Measurements from ENCODE around the gene FMO5. TPM values are rescaled to one million over a fixed set of nuclear protein-coding genes. Genes with fewer than 3 reads are reported as not detected.

FMO5 gene
- total RNA-seq, 2 donors from 2014 or later: 0.86 to 1.1 TPM

GRCh38 chr1:147266381-147266780 is 41.2 kb upstream of the FMO5 start:
- Histone ChIP-seq H3K4me1 (no peaks in the 10 kb centered on the region), H3K27ac (no peak overlapping the region), H3K27me3 (no peaks in the 10 kb centered on the region), H3K36me3 (peaks cover 32% of the 10 kb centered on the region), H3K9me3 (no peaks in the 10 kb centered on the region), H3K4me3 (no peak overlapping the region)
- TF ChIP-seq CTCF (IDR thresholded peaks at IDR 0.05): no peak
- no peak for DNase-seq (ENCODE audit: low spot score)

DNA sequence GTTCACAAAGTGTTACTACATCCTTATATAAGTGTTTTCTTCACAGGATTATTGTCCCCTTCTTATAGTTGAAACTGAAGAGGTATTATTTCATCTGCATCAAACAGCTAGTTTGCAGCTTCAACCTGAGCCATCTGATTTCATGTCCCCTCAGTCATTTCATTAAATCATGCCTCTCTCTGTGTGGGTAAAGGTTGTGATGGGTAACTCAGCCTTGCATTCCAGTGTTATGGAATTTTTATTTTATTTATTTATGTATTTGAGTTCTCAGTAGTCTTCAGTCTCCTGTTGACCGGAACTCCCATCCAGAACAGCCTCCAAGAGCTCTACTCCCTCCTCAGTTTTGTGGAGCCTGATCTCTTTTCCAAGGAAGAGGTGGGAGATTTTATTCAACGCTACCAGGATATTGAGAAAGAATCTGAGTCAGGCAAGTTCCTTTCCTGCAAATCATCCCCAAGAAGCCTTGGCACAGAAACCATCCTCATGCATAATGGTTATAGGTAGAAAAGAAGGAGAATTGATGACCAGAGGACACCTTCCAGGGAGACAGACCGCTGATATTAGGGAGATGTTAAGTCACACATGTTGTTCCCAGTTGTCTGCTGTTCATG is 39.1 kb upstream of the FMO5 start:
- peaks cover 44% of the 10 kb centered on the region for H3K36me3 ChIP-seq

GRCh38 chr1:147260956-147261355 is 35.8 kb upstream of the FMO5 start:
- H3K27me3 ChIP-seq: no peaks in the 10 kb centered on the region
- TF ChIP-seq CTCF (IDR thresholded peaks at IDR 0.05): no peak
- H3K4me3 ChIP-seq: no peak overlapping the region
- no peaks in the 10 kb centered on the region for H3K9me3 ChIP-seq
- DNase-seq (ENCODE audit: low spot score): no peak
- peaks cover 30% of the 10 kb centered on the region for H3K36me3 ChIP-seq
- H3K4me1 ChIP-seq: no peaks in the 10 kb centered on the region
- H3K27ac ChIP-seq: no peak overlapping the region

More for the DNA sequence above, 39.1 kb upstream of the FMO5 start:
- Histone ChIP-seq H3K27ac (no peak overlapping the region), H3K27me3 (no peaks in the 10 kb centered on the region), H3K4me3 (no peak overlapping the region), H3K4me1 (no peaks in the 10 kb centered on the region), H3K9me3 (no peaks in the 10 kb centered on the region)
- no peak for TF ChIP-seq CTCF (IDR thresholded peaks at IDR 0.05)
- DNase-seq (ENCODE audit: low spot score): no peak

- Histone ChIP-seq H3K4me1 (peaks cover 0 to under 1% of the 10 kb centered on the region in 2 donors), H3K36me3 (peaks cover 8% of the 10 kb centered on the region), H3K27ac (no peak overlapping the region), H3K27me3 (no peaks in the 10 kb centered on the region), H3K4me3 (no peak overlapping the region), H3K9me3 (no peaks in the 10 kb centered on the region)
- DNase-seq (ENCODE audit: low spot score): no peak
- TF ChIP-seq CTCF (IDR thresholded peaks at IDR 0.05): no peak
These were observed 27.4 kb upstream of the FMO5 start for GRCh38 chr1:147252540-147252939.

DNA sequence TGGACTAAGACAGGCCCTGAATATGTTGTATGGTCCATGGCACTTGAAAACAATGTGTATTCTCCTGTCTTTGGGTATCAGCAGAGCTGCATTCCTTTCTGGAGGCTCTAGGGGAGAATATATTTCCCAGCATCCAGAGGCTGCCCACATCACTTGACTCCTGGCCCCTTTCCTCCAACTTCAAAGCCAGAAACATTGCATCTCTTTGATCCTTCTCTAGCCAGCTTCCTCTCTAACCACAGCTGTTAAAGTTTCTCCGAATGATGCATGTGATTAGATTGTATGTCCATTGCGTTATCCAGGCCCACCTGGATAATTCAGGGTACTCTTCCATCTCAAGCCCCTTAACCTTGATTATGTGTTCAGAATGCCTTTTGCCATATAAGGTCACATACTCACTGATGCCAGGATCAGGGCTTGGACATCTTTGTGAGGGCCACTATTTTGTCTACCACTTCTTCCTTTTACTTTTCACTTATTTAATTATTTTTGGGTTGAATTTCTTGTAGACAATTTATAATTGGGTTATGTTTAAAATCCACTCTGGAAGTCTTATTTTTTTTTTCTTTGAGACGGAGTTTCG is 22.6 kb upstream of the FMO5 start:
- no peaks in the 10 kb centered on the region for H3K9me3 ChIP-seq
- H3K4me3 ChIP-seq: no peak overlapping the region
- no peak overlapping the region for H3K27ac ChIP-seq
- H3K4me1 ChIP-seq: peaks cover 0 to 17% of the 10 kb centered on the region in 2 donors
- H3K27me3 ChIP-seq: no peaks in the 10 kb centered on the region
- TF ChIP-seq CTCF (IDR thresholded peaks at IDR 0.05): no peak
- no peak for DNase-seq (ENCODE audit: low spot score)
- H3K36me3 ChIP-seq: no peaks in the 10 kb centered on the region

Measured in right atrium auricular region (tissue), 2 donors.